PC-9 (cell line): ENCODE data around the gene TCEANC2. TPM values are rescaled to one million over a fixed set of nuclear protein-coding genes. Genes with fewer than 3 reads are reported as not detected.
A peak's percentile ranks its signal among the peaks of the same experiment; 100 is the strongest.
"Not testable (repeated sequence)": the region's sequence is repeated elsewhere in the genome, so short reads cannot be mapped to it uniquely, and the experiment has no call there.

Experiments used
- BruUV-seq: library from RNA; stranded (reverse); fragments of 400-500 nt; replicated peaks from 2 replicates; lab custom pipeline; 2021; lab: Mats Ljungman, UMichigan
- CTCF ChIA-PET: fragments of 300-600 bp; sonication (Branson Sonifier 250); formaldehyde crosslinking; loops from one replicate; lab custom pipeline; 2022; ENCODE audit warnings: antibody characterized with exemption; lab: Charles Lee
- POLR2A ChIA-PET: fragments of 300-600 bp; sonication (Branson Sonifier 250); formaldehyde crosslinking; loops from one replicate; lab custom pipeline; 2022; ENCODE audit warnings: antibody characterized with exemption; ENCODE audit not compliant: unreplicated experiment; lab: Charles Lee
- DNase-seq, 2 experiments: peaks; one replicate each; pipeline versions ENCODE4 v3.0.0 to v3.0.0-alpha.2; 2015 to 2022; ENCODE audit warnings: mixed read lengths in 1 of 2
- H2AFZ ChIP-seq: fragments of 200-600 bp; sonication (generic); 2 replicates; pipeline ENCODE4 v1.8.1; 2017; ENCODE audit warnings: antibody characterized with exemption
- H3F3A ChIP-seq: fragments of 200-600 bp; sonication (generic); 2 replicates; pipeline ENCODE4 v1.8.1; 2017; ENCODE audit warnings: antibody characterized with exemption, mild to moderate bottlenecking, low read depth; ENCODE audit not compliant: insufficient read depth
- H3K27ac ChIP-seq: fragments of 200-600 bp; sonication (generic); 2 replicates; pipeline ENCODE4 v1.6.1; 2016; ENCODE audit warnings: mixed run types
- H3K27me3 ChIP-seq: fragments of 200-600 bp; sonication (generic); 2 replicates; pipeline ENCODE4 v1.6.1; 2016; ENCODE audit warnings: low read depth, mixed run types; ENCODE audit not compliant: insufficient read depth
- H3K36me3 ChIP-seq: fragments of 200-600 bp; sonication (generic); 2 replicates; pipeline ENCODE4 v1.6.1; 2016; ENCODE audit warnings: low read depth, mixed run types
- H3K4me1 ChIP-seq: fragments of 200-600 bp; sonication (generic); replicated peaks from 2 replicates; pipeline ENCODE4 v1.6.1; 2016; ENCODE audit warnings: mixed run types; ENCODE audit not compliant: insufficient read depth
- H3K4me2 ChIP-seq: fragments of 200-600 bp; sonication (generic); 2 replicates; pipeline ENCODE4 v1.6.1; 2017; ENCODE audit warnings: mixed run types
- H3K4me3 ChIP-seq: fragments of 200-600 bp; sonication (generic); 2 replicates; pipeline ENCODE4 v1.6.1; 2016; ENCODE audit warnings: mixed run types
- H3K79me2 ChIP-seq: fragments of 200-600 bp; sonication (generic); 2 replicates; pipeline ENCODE4 v1.6.1; 2017; ENCODE audit warnings: low read depth, mixed run types
- H3K9me2 ChIP-seq: fragments of 200-600 bp; sonication (generic); 2 replicates; pipeline ENCODE4 v1.8.1; 2017; ENCODE audit warnings: mild to moderate bottlenecking; ENCODE audit not compliant: insufficient read depth
- H3K9me3 ChIP-seq: fragments of 200-600 bp; sonication (generic); 2 replicates; pipeline ENCODE4 v1.8.1; 2016; ENCODE audit warnings: low read depth; ENCODE audit not compliant: insufficient read depth
- H4K20me1 ChIP-seq: fragments of 200-600 bp; sonication (generic); 2 replicates; pipeline ENCODE4 v1.8.1; 2017; ENCODE audit not compliant: insufficient read depth
- CTCF ChIP-seq: fragments of 200-600 bp; sonication (generic); conservative IDR thresholded peaks from 2 replicates; pipeline ENCODE4 v1.6.1; 2017; ENCODE audit warnings: mixed run types, antibody characterized with exemption, mild to moderate bottlenecking, moderate library complexity
- EZH2 ChIP-seq: fragments of 200-600 bp; sonication (generic); IDR thresholded peaks from 2 replicates; pipeline ENCODE4 v1.8.0; 2017; ENCODE audit warnings: antibody characterized with exemption, low read depth
- intact Hi-C: fragments of 100-400 bp; cut with micrococcal nuclease; formaldehyde crosslinking; loops from one replicate; pipeline ENCODE4 v1.10.0; 2022; ENCODE audit not compliant: unreplicated experiment
- total RNA-seq: library from RNA; stranded (reverse); gene quantifications from 2 replicates; pipeline ENCODE4 v1.2.3, GENCODE V29; 2021

Gene TCEANC2
- total RNA-seq, 1 experiment from 2014 or later, result 11.5 TPM

DNA sequence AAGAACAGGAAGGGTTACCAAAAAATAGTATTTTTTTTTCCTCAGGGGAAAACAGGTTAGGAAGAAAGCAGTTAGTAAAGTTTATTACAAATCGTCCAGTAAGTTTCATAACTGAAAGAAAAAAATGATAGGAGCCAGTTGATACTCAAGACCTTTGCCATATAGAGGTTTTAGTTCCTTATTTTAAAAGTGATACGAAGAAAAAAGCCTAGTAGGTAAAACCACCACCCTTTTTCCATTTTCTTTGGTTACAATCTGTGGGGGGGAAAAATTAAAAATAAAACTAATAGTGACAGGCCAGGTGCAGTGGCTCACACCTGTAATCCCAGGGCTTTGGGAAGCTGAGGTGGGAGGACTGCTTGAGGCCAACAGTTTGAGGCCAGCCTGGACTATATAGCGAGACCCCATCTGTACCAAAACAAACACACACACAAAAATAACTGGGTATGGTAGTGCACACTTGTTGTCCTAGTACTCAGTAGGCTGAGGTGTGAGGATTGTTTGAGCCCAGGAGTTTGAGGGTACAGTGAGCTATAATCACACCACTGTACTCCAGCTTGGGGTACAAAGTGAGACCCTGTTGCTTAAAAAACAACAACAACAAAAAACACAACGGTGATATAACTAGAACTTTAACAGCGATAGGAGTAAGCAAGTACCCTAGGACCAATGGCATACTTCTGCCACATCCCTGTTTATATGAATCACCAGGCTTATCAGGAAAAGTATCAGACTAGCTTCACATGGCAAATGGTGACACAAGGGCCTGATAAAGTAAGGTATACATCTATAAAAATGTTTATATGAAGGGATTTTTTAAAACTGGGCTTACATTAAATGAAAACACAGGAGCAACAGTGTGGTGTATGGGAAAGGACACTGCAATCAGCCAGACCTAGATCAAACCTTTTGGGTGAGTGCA, 5.8 kb upstream of the TCEANC2 start:
- POLR2A ChIA-PET, result interaction anchor here (0.7 kb wide), 1 partner anchor 16 kb away, joined by 3 read pairs; no protein-coding TSS in a partner anchor
- TF ChIP-seq EZH2 (no peak), CTCF (no peak)
- Histone ChIP-seq H3K4me3 (no peak overlapping the region), H3K27me3 (no peaks in the 10 kb centered on the region), H4K20me1 (peaks cover 13% of the 10 kb centered on the region), H3K79me2 (peaks cover 56% of the 10 kb centered on the region), H3K36me3 (peaks cover 5% of the 10 kb centered on the region), H3K9me3 (no peaks in the 10 kb centered on the region), H3K4me1 (peaks cover 20% of the 10 kb centered on the region), H3K27ac (no peak overlapping the region), H3K9me2 (no peaks in the 10 kb centered on the region), H3F3A (0 out of 2 replicates have a peak, but pooled peaks cover 6% of the 10 kb centered on the region), H2AFZ (no peak overlapping the region), H3K4me2 (peak overlapping the region; percentile 11; the same call in 1 of the 2 replicates)
- no TSS peak for BruUV-seq
- CTCF ChIA-PET, result no interaction called here
- intact Hi-C loops, result no loop called here
- no peak for DNase-seq

DNA sequence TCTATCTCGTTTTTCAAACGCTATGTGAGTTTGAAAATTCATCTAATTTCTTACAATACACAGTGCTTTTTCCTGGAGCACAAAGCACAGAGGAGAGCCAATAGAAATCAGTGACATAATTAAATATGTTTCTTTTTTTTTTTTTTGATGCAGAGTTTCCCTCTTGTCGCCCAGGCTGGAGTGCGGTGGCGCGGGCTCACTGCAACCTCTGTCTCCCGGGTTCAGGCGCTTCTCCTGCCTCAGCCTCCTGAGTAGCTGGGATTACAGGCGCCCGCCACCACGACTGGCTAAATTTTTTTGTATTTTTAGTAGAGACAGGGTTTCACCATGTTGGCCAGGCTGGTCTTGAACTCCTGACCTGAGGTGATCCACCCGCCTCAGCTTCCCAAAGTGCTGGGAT, 3.0 kb upstream of the TCEANC2 start:
- POLR2A ChIA-PET, H3K36me3 ChIP-seq, BruUV-seq, H3K4me3 ChIP-seq, H2AFZ ChIP-seq, H3F3A ChIP-seq, H3K4me2 ChIP-seq, CTCF ChIA-PET, H3K27me3 ChIP-seq, H3K9me2 ChIP-seq, H3K9me3 ChIP-seq, H3K27ac ChIP-seq, DNase-seq: not testable (repeated sequence)
- peaks cover 28% of the 10 kb centered on the region for H3K4me1 ChIP-seq
- peaks cover 13% of the 10 kb centered on the region for H4K20me1 ChIP-seq
- intact Hi-C loops, result loop anchor here (5.0 kb wide), 3 partner anchors 357 to 723 kb away; partner anchors contain the start of genes LRP8 and SSBP3
- peaks cover 56% of the 10 kb centered on the region for H3K79me2 ChIP-seq

DNA sequence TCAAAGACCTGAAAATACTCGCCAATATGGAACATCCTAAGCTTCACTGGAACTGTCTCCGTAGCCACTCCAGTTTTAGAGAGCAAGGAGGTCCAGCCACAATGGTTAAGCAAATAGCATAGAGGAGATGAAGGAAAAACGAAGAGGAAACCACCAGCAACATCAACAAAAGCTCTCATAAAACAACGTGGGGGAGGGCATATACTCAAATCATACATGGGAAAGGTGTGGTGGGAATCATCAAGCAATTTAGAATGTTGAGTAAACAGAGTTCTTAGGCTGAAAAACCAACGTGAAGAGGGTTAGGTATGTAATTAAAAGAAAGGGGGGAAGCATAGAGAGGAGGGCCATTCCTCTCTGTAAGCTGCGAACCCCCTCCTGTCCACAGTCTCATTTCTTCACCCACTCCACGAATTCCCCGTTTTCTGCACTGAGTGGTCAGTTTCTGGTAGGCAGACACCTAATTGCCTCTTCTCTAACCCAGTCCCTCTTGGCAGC, 1.4 kb upstream of the TCEANC2 start:
- H3K27me3 ChIP-seq, result no peaks in the 10 kb centered on the region
- H3K9me3 ChIP-seq, result no peaks in the 10 kb centered on the region
- peak overlapping the region; percentile 90 for H2AFZ ChIP-seq
- H3K36me3 ChIP-seq, result 0 out of 2 replicates have a peak, but pooled peaks cover 3% of the 10 kb centered on the region
- H3K4me2 ChIP-seq, result peak overlapping the region; percentile 96
- H3K27ac ChIP-seq, result peak overlapping the region; percentile 35
- BruUV-seq, result no TSS peak
- no peaks in the 10 kb centered on the region for H3K9me2 ChIP-seq
- intact Hi-C loops, result loop anchor here (2.0 to 5.0 kb wide), 5 partner anchors 35 to 725 kb away; partner anchors contain the start of genes LRP8 and SSBP3
- peaks cover 13% of the 10 kb centered on the region for H4K20me1 ChIP-seq
- no peak for DNase-seq
- peaks cover 28% of the 10 kb centered on the region for H3K4me1 ChIP-seq
- ChIA-PET CTCF (interaction anchor here (1.1 kb wide), 2 partner anchors 93 to 191 kb away, joined by 3 to 5 read pairs; no protein-coding TSS in a partner anchor), POLR2A (interaction anchor here (0.7 kb wide), 1 partner anchor 43 kb away, joined by 8 read pairs; no protein-coding TSS in a partner anchor)
- H3K79me2 ChIP-seq, result peaks cover 56% of the 10 kb centered on the region
- peak overlapping the region; percentile 68 for H3K4me3 ChIP-seq
- TF ChIP-seq CTCF (no peak), EZH2 (no peak)
- H3F3A ChIP-seq, result 0 out of 2 replicates have a peak, but pooled peaks cover 8% of the 10 kb centered on the region
